Calu3 (cell line): ENCODE results near the gene SLC46A3. TPM values are rescaled to one million over a fixed set of nuclear protein-coding genes. Genes with fewer than 3 reads are reported as not detected.

Experiments
- BruUV-seq: library from RNA; stranded (reverse); fragments of 400-500 nt; replicated peaks from 2 replicates; lab custom pipeline; 2021; lab: Mats Ljungman, UMichigan
- CTCF ChIA-PET: fragments of 300-600 bp; sonication (Branson Sonifier 250); formaldehyde crosslinking; loops from one replicate; lab custom pipeline; 2022; ENCODE audit warnings: antibody characterized with exemption; lab: Charles Lee
- DNase-seq: peaks from one replicate; pipeline ENCODE4 v3.0.0; 2022
- H3K27ac Mint-ChIP-seq: one replicate; pipeline ENCODE4 v1.8.0; 2022; ENCODE audit warnings: mixed read lengths; ENCODE audit not compliant: unreplicated experiment
- H3K27me3 Mint-ChIP-seq: one replicate; pipeline ENCODE4 v1.8.0; 2022; ENCODE audit warnings: mixed read lengths; ENCODE audit not compliant: unreplicated experiment
- H3K36me3 Mint-ChIP-seq: one replicate; pipeline ENCODE4 v1.8.0; 2022; ENCODE audit warnings: mild to moderate bottlenecking, moderate library complexity, mixed read lengths; ENCODE audit not compliant: insufficient read depth, unreplicated experiment
- H3K4me1 Mint-ChIP-seq: one replicate; pipeline ENCODE4 v1.8.0; 2022; ENCODE audit warnings: mild to moderate bottlenecking, low read depth, mixed read lengths; ENCODE audit not compliant: unreplicated experiment
- H3K4me3 Mint-ChIP-seq: one replicate; pipeline ENCODE4 v1.8.0; 2022; ENCODE audit warnings: mild to moderate bottlenecking, low read depth, moderate library complexity, mixed read lengths; ENCODE audit not compliant: unreplicated experiment
- H3K9me3 Mint-ChIP-seq: one replicate; pipeline ENCODE4 v1.8.0; 2022; ENCODE audit warnings: low read depth, mixed read lengths; ENCODE audit not compliant: unreplicated experiment
- intact Hi-C: fragments of 100-400 bp; cut with micrococcal nuclease; formaldehyde crosslinking; loops from one replicate; pipeline ENCODE4 v1.10.0; 2022; ENCODE audit not compliant: unreplicated experiment
- total RNA-seq: library from RNA; stranded (reverse); gene quantifications from 2 replicates; pipeline ENCODE4 v1.2.3, GENCODE V29; 2022
- TF ChIP-seq, protein P1 (sequence below): fragments of 200-600 bp; IDR thresholded peaks from one replicate; pipeline ENCODE4 v1.8.0; 2022; ENCODE audit warnings: antibody characterized with exemption; ENCODE audit not compliant: unreplicated experiment

The SLC46A3 gene
- total RNA-seq, 1 experiment from 2014 or later, result 1.3 TPM

DNA sequence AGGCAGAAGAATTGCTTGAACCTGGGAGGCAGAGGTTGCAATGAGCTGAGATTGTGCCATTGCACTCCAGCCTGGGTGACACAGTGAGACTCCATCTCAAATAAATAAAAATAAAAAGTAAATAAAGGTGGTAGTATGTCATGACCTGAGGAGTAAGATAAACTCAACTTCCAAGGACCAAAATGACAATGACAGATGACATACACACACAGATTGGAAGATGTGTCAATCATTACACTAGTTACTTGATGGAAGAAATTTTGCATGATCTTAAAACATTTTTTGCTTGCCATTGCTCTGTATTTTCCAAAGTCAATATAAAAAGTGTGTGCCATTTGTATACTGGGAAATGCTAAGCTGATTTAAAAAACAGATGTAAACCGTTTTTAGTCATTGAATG, 4.1 kb downstream of the SLC46A3 start:
- peaks cover 9% of the 10 kb centered on the region for H3K36me3 Mint-ChIP-seq
- H3K4me3 Mint-ChIP-seq, result no peak overlapping the region
- peaks cover 8% of the 10 kb centered on the region for H3K4me1 Mint-ChIP-seq
- no peaks in the 10 kb centered on the region for H3K9me3 Mint-ChIP-seq
- CTCF ChIA-PET, result no interaction called here
- TF ChIP-seq, protein P1, sequence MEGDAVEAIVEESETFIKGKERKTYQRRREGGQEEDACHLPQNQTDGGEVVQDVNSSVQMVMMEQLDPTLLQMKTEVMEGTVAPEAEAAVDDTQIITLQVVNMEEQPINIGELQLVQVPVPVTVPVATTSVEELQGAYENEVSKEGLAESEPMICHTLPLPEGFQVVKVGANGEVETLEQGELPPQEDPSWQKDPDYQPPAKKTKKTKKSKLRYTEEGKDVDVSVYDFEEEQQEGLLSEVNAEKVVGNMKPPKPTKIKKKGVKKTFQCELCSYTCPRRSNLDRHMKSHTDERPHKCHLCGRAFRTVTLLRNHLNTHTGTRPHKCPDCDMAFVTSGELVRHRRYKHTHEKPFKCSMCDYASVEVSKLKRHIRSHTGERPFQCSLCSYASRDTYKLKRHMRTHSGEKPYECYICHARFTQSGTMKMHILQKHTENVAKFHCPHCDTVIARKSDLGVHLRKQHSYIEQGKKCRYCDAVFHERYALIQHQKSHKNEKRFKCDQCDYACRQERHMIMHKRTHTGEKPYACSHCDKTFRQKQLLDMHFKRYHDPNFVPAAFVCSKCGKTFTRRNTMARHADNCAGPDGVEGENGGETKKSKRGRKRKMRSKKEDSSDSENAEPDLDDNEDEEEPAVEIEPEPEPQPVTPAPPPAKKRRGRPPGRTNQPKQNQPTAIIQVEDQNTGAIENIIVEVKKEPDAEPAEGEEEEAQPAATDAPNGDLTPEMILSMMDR, result no peak
- no TSS peak for BruUV-seq
- H3K27me3 Mint-ChIP-seq, result no peaks in the 10 kb centered on the region
- intact Hi-C loops, result no loop called here
- H3K27ac Mint-ChIP-seq, result no peak overlapping the region
- no peak for DNase-seq

- no TSS peak for BruUV-seq
- intact Hi-C loops, result no loop called here
- H3K9me3 Mint-ChIP-seq, result no peaks in the 10 kb centered on the region
- peaks cover 8% of the 10 kb centered on the region for H3K4me1 Mint-ChIP-seq
- no peaks in the 10 kb centered on the region for H3K27me3 Mint-ChIP-seq
- TF ChIP-seq, protein P1, result no peak
- DNase-seq, result no peak
- no peak overlapping the region for H3K4me3 Mint-ChIP-seq
- no peak overlapping the region for H3K27ac Mint-ChIP-seq
- no peaks in the 10 kb centered on the region for H3K36me3 Mint-ChIP-seq
- CTCF ChIA-PET, result no interaction called here
Observed at GRCh38 chr13:28710161-28710560, 8.6 kb downstream of the SLC46A3 start.

- no peak for DNase-seq
- Mint-ChIP-seq H3K27me3 (no peaks in the 10 kb centered on the region), H3K9me3 (no peaks in the 10 kb centered on the region), H3K4me1 (peaks cover 8% of the 10 kb centered on the region), H3K36me3 (no peaks in the 10 kb centered on the region), H3K4me3 (no peak overlapping the region), H3K27ac (no peak overlapping the region)
- no TSS peak for BruUV-seq
- intact Hi-C loops, result no loop called here
- TF ChIP-seq, protein P1, result no peak
- CTCF ChIA-PET, result no interaction called here
Observed at GRCh38 chr13:28707629-28708427, 10.9 kb downstream of the SLC46A3 start.

DNA sequence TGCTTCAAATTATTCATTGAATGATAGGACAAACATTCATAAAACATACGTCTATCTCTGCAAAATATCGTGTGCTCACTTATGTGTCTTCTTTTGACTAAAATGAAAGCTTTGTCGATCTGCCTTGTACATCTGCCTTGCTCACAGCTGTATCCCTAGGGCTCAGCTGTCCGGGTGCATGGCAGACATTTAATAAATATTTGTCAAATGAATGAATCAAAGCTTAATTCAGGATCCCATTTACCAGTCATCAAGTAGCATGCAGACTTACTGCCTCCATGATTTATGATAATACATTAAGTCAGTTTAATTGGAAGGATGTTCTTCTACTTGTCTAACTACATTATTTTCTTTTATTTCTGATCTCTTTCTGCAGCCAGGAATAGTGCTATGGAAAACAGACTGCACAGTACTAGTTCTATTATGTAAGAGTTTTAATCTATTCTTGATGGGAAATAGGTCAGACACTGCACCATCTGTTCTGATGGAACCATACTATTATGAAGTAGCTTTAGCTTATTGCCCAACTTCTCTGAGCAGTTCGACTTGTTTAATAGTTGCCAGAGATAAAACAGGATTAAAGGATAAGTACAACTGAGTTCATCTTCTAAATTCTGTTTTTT, 13.2 kb downstream of the SLC46A3 start:
- no TSS peak for BruUV-seq
- H3K27me3 Mint-ChIP-seq, result no peaks in the 10 kb centered on the region
- H3K36me3 Mint-ChIP-seq, result no peaks in the 10 kb centered on the region
- H3K4me3 Mint-ChIP-seq, result no peak overlapping the region
- TF ChIP-seq, protein P1, result no peak
- intact Hi-C loops, result no loop called here
- peaks cover 8% of the 10 kb centered on the region for H3K4me1 Mint-ChIP-seq
- DNase-seq, result no peak
- H3K27ac Mint-ChIP-seq, result no peak overlapping the region
- H3K9me3 Mint-ChIP-seq, result no peaks in the 10 kb centered on the region
- CTCF ChIA-PET, result no interaction called here
